ENCODE measurements around the gene HSPB6. TPM values are rescaled to one million over a fixed set of nuclear protein-coding genes. Genes with fewer than 3 reads are reported as not detected.

The HSPB6 gene
- polyA plus RNA-seq, 1 of the 3 experiments (the other 2 are of a cell fraction), result 0.43 TPM

DNA sequence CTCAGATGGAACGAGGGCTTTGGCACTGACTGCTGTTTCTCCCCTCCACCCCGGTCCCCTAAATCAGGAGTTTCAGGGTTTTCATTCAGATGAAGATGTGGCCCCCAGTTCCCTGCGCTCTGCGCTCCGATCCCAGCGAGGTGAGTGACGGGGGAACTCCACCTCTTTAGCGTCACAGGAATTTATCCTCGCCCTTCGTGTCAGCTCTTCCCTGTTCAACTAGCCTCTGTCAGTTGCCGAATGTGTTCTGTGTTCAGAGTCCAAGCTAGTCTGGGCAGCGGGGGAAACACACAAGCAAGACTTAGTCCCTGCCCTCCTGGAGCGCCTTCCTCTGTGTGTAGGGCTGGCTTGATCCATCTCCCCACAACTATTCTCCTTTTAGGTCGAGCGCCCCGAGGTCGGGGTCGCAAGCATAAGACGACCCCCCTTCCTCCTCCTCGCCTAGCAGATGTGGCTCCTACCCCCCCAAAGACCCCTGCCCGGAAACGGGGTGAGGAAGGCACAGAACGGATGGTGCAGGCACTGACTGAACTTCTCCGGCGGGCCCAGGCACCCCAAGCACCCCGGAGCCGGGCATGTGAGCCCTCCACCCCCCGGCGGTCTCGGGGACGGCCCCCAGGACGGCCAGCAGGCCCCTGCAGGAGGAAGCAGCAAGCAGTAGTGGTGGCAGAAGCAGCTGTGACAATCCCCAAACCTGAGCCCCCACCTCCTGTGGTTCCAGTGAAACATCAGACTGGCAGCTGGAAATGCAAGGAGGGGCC lies 37.2 kb downstream of the HSPB6 start:
- no peaks in the 10 kb centered on the region for H3K27me3 ChIP-seq (ENCODE audit: insufficient read depth)
- H3K36me3 ChIP-seq (replicated peaks in 1 of 2; ENCODE audit: control insufficient read depth in 1 of 2, insufficient read depth in 2 of 2, low read length in 1 of 2), result peaks cover 13 to 41% of the 10 kb centered on the region in 2 experiments
- CTCF ChIA-PET, result interaction anchor here (1.1 to 1.9 kb wide), 3 partner anchors 18 to 100 kb away, joined by 3 to 4 read pairs (median 3); no protein-coding TSS in a partner anchor
- peak overlapping the region; percentile 97 for H3K4me2 ChIP-seq
- H2AFZ ChIP-seq (ENCODE audit: low read depth), result no peak overlapping the region
- no peak for DNase-seq
- H3F3A ChIP-seq (replicated peaks; ENCODE audit: insufficient read depth), result peaks cover 6% of the 10 kb centered on the region
- TF ChIP-seq IRF3 (IDR thresholded peaks at IDR 0.05; ENCODE audit: low read depth, low read length), result no peak
- no peak for TF ChIP-seq FOSL2 (IDR thresholded peaks at IDR 0.05; ENCODE audit: borderline replicate concordance, low read depth)
- no peak for TF ChIP-seq MAX (IDR thresholded peaks at IDR 0.05; ENCODE audit: low read depth)
- no peak for TF ChIP-seq TEAD4 (IDR thresholded peaks at IDR 0.05; ENCODE audit: borderline replicate concordance, insufficient read depth)
- TF ChIP-seq USF1 (IDR thresholded peaks at IDR 0.05; ENCODE audit: borderline replicate concordance, low read depth), result no peak
- no peak for TF ChIP-seq SIN3A (IDR thresholded peaks at IDR 0.05; ENCODE audit: borderline replicate concordance, low read depth, low read length)
- no peak for TF ChIP-seq GABPA (IDR thresholded peaks at IDR 0.05; ENCODE audit: low read depth)
- no peak for TF ChIP-seq NFIC (IDR thresholded peaks at IDR 0.05; ENCODE audit: borderline replicate concordance)
- TF ChIP-seq MEF2A (IDR thresholded peaks at IDR 0.05; ENCODE audit: borderline replicate concordance, low read depth), result no peak
- no peak for TF ChIP-seq GATA2 (CRISPR knock-in tag; IDR thresholded peaks at IDR 0.05)
- TF ChIP-seq USF2 (IDR thresholded peaks at IDR 0.05; ENCODE audit: borderline replicate concordance, low read depth, low read length), result no peak
- no peak for TF ChIP-seq POLR2AphosphoS5 (IDR thresholded peaks at IDR 0.05; ENCODE audit: low read depth, low read length)
- TF ChIP-seq JUND (IDR thresholded peaks at IDR 0.05), result no peak
- no peak for TF ChIP-seq MXI1 (IDR thresholded peaks at IDR 0.05; ENCODE audit: low read depth, low read length)
- POLR2A ChIA-PET, result interaction anchor here (1.2 to 1.6 kb wide), 2 partner anchors 18 to 21 kb away, joined by 3 to 5 read pairs; no protein-coding TSS in a partner anchor
- peak overlapping the region; percentile 69; the same call in 1 of the 2 replicates for H3K9ac ChIP-seq
- no peaks in the 10 kb centered on the region for H3K9me2 ChIP-seq
- H3K4me3 ChIP-seq (ENCODE audit: low read depth in 2 of 2, low read length in 1 of 2), result peak overlapping the region; percentile 86 to 88; a peak in 3 of 4 replicates
- no peaks in the 10 kb centered on the region for H3K9me3 ChIP-seq
- peaks cover 5 to 24% of the 10 kb centered on the region in 2 experiments; a peak in 3 of 4 replicates for H3K4me1 ChIP-seq (ENCODE audit: control insufficient read depth in 1 of 2, insufficient read depth in 2 of 2, low read depth in 1 of 2, low read length in 1 of 2)
- peaks cover 28% of the 10 kb centered on the region for H3K79me2 ChIP-seq (ENCODE audit: insufficient read depth)
- no peak overlapping the region for H3K27ac ChIP-seq (ENCODE audit: low read depth in 2 of 2, low read length in 1 of 2)
- 92% methylated on average over 27 of the region's 32 CpGs for WGBS (ENCODE audit: low lambda C conversion rate)
- H4K20me1 ChIP-seq (ENCODE audit: insufficient read depth), result peaks cover 28% of the 10 kb centered on the region

All from SK-N-SH (cell line).